GM12875 (cell line): ENCODE measurements around the gene CEACAM19.

Source experiments
- H3K4me3 ChIP-seq: one replicate; pipeline ENCODE4 v1.5.1; 2011; ENCODE audit warnings: low read depth, low read length, control low read depth
- TF ChIP-seq, protein P1 (sequence below): IDR thresholded peaks from 2 replicates; pipeline ENCODE4 v1.5.1; 2011; ENCODE audit warnings: low read depth, mild to moderate bottlenecking, control low read depth, inconsistent platforms, low read length, moderate library complexity, borderline replicate concordance; ENCODE audit not compliant: insufficient read depth

The CEACAM19 gene

DNA sequence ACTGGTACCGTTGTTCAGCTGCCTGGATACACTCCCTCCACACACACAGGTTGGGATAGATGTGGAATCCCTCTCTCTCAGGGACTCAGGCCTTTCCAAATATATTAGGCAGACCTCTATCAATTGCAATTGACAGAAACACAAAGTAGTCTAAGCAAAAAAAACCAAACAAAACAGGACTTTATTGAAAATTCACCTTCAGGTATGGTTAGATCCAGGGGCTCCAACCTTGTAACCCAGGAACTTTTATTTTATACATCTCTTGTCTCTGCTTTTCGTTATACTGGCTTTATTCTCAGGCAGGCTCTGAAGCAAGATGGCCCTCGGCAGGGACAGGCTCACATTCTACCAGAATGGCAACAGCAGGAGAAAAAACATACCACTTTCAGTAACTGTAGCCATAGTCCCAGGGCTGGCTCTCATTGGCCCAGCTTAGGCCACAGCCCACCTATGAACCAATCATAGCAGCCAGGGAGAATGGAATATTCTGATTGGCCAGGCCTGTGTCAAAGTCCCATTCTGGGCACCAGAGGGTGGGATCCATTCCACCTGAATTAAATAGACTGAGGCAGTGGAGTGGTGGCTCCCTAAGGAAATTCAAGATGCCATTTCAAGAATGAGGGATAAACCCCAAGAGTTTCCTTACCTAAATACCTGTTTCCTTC, 13.1 kb upstream of the CEACAM19 start:
- TF ChIP-seq, protein P1, sequence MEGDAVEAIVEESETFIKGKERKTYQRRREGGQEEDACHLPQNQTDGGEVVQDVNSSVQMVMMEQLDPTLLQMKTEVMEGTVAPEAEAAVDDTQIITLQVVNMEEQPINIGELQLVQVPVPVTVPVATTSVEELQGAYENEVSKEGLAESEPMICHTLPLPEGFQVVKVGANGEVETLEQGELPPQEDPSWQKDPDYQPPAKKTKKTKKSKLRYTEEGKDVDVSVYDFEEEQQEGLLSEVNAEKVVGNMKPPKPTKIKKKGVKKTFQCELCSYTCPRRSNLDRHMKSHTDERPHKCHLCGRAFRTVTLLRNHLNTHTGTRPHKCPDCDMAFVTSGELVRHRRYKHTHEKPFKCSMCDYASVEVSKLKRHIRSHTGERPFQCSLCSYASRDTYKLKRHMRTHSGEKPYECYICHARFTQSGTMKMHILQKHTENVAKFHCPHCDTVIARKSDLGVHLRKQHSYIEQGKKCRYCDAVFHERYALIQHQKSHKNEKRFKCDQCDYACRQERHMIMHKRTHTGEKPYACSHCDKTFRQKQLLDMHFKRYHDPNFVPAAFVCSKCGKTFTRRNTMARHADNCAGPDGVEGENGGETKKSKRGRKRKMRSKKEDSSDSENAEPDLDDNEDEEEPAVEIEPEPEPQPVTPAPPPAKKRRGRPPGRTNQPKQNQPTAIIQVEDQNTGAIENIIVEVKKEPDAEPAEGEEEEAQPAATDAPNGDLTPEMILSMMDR, result no peak
- no peak overlapping the region for H3K4me3 ChIP-seq

DNA sequence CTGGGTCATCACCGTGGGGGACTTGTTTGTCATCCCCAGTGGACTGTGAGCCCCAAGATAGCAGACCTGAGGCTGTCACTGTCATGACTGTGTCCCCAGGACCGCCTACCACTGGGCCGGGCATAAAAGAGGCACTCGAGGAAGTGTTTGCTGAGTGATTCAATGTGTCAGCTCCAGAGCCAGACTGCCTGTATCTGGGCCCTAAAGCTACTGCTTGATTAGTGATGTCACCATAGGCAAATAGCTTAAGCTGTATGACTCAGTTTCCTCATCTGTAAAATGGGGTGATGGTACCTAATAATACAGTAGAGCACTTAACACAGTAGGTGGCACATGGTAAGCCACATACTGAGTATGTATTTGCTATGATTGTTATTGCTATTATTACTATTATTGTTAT, 11.2 kb upstream of the CEACAM19 start:
- H3K4me3 ChIP-seq, result no peak overlapping the region
- TF ChIP-seq, protein P1, result no peak

DNA sequence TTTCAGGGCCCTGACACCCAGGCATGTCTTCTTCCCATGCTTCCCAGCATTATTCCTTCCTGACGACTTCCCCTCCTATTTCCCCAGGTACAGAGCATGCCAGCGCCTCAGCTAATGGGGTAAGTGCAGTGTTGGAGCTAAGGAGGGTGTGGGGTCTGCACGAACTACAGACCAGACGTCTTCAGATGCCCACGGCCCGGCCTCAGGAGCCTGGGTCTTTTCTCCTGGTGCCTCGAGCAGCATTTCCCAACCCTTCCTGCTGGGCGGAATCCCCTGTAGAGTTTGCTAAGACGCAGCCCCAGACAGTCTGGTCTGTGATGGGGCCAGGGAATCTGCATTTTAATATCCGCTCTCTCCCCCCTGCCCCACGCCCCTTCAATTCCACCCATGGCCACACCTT, 10.1 kb upstream of the CEACAM19 start:
- no peak overlapping the region for H3K4me3 ChIP-seq
- TF ChIP-seq, protein P1, result no peak

DNA sequence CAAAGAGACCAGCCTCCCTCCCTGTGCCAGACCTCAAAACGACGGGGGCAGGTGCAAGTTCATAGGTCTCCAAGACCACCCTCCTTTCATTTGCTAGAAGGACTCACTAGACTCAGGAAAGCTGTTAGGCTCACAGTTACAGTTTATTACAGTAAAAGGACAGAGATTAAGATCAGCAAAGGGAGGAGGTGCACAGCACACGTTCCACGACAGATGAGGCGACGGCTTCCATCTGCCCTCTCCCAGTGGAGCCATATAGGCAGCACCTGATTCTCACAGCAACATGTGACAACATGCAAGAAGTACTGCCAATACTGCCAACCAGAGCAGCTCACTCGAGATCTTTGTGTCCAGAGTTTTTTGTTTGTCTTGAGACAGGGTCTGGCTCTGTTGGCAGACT, 9.4 kb upstream of the CEACAM19 start:
- no peak overlapping the region for H3K4me3 ChIP-seq
- TF ChIP-seq, protein P1, result no peak

DNA sequence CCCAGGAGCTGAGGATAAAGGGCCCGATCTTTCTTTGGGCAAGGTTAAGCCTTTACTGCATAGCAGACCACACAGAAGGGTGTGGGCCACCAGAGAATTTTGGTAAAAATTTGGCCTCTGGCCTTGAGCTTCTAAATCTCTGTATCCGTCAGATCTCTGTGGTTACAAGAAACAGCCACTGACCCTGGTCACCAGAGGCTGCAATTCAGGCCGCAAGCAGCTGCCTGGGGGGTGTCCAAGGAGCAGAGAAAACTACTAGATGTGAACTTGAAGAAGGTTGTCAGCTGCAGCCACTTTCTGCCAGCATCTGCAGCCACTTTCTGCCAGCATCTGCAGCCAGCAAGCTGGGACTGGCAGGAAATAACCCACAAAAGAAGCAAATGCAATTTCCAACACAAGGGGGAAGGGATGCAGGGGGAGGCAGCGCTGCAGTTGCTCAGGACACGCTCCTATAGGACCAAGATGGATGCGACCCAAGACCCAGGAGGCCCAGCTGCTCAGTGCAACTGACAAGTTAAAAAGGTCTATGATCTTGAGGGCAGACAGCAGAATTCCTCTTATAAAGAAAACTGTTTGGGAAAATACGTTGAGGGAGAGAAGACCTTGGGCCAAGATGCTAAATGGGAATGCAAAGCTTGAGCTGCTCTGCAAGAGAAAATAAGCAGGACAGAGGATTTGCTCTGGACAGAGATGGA, 8.4 kb upstream of the CEACAM19 start:
- TF ChIP-seq, protein P1, result no peak
- H3K4me3 ChIP-seq, result no peak overlapping the region

DNA sequence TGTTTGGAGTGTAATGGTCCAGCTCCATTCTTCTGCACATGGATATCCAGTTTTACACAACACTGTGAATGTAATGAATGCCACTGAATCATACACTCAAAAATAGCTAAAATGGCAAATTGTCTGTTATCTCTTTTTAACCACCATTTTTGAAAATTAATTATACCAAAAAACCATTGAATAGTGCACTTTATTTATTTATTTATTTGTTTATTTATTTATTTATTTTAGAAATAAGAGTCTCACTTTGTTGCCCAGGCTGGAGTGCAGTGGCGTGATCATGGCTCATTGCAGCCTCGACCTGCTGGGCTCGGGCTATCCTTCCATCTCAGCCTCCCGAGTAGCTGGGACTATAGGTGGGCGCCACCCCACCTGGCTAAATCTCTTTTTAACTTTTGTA, 7.3 kb upstream of the CEACAM19 start:
- TF ChIP-seq, protein P1, result no peak
- H3K4me3 ChIP-seq, result no peak overlapping the region

DNA sequence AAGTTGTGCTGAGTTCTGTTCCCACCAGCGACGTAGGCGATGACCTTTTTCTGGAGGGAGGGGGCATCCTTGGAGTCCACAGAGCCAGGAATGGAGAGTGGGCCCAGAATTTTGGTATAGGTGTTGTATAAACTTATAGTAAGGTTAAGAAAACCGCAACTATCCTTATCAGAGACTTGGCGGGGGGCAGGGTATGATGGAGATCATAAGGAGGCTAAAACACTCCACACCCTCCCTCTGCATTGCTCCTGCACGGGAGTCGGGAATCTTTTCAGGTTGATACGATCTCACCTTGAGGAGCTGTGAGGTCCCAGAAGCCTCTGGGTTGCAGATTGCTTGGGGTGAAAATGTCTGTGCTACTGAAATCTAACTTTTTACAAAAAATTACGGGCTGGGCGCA, 6.3 kb upstream of the CEACAM19 start:
- no peak overlapping the region for H3K4me3 ChIP-seq
- TF ChIP-seq, protein P1, result no peak
